ENCODE results near the gene SLC10A7. TPM values are rescaled to one million over a fixed set of nuclear protein-coding genes. Genes with fewer than 3 reads are reported as not detected.

The SLC10A7 gene
- total RNA-seq, 1 experiment from 2014 or later = 37.1 TPM

DNA sequence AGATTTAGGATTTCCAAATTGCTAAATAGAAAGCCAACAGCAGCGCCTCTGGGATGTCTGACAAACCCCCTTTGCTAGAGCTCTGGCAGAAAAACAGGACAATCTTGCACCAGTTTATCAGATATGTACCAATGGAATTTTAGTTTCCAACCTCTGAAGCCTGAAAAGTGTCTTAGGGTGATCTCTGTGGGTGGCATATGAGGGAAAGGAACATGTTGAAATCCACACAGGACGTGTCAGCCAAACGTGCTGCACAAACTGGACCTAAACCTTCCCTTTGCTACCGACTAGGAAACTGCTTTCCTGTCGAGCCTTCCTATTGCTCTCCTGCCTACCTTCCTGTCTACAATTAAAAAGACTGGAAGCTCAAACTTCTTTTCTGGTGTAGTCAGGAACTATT lies 253.9 kb downstream of the SLC10A7 start:
- ChIA-PET POLR2A (ENCODE audit: low non-redundant PET) (no interaction called here), CTCF (no interaction called here)
- Histone ChIP-seq H3K4me1 (ENCODE audit: insufficient read depth, low read length, poor library complexity, severe bottlenecking) (no peaks in the 10 kb centered on the region), H3K36me3 (ENCODE audit: insufficient read depth, low read length, poor library complexity, severe bottlenecking) (no peaks in the 10 kb centered on the region), H3K27me3 (replicated peaks; ENCODE audit: insufficient read depth, low read depth, low read length, poor library complexity) (no peaks in the 10 kb centered on the region), H3K9me3 (ENCODE audit: low read depth, low read length, poor library complexity, severe bottlenecking) (no peaks in the 10 kb centered on the region), H3K27ac (ENCODE audit: low read depth, low read length, poor library complexity, severe bottlenecking) (no peak overlapping the region), H3K4me3 (ENCODE audit: low read depth, low read length, poor library complexity, severe bottlenecking) (no peak overlapping the region)
- TF ChIP-seq CTCF (conservative IDR thresholded peaks at IDR 0.05; ENCODE audit: low read depth, low read length) = no peak
- no peak for TF ChIP-seq EZH2 (IDR thresholded peaks at IDR 0.05; ENCODE audit: borderline replicate concordance, low read depth, low read length, poor library complexity, severe bottlenecking)
- no TSS peak for BruUV-seq (replicated peaks)
- no peak for DNase-seq (ENCODE audit: low spot score)
- intact Hi-C loops (cut with micrococcal nuclease; ENCODE audit: unreplicated experiment) = no loop called here

GRCh38 chr4:146265950-146266490 lies 255.7 kb downstream of the SLC10A7 start:
- Histone ChIP-seq H3K27ac (ENCODE audit: low read depth, low read length, poor library complexity, severe bottlenecking) (no peak overlapping the region), H3K4me3 (ENCODE audit: low read depth, low read length, poor library complexity, severe bottlenecking) (no peak overlapping the region), H3K4me1 (ENCODE audit: insufficient read depth, low read length, poor library complexity, severe bottlenecking) (no peaks in the 10 kb centered on the region), H3K27me3 (replicated peaks; ENCODE audit: insufficient read depth, low read depth, low read length, poor library complexity) (no peaks in the 10 kb centered on the region), H3K36me3 (ENCODE audit: insufficient read depth, low read length, poor library complexity, severe bottlenecking) (no peaks in the 10 kb centered on the region), H3K9me3 (ENCODE audit: low read depth, low read length, poor library complexity, severe bottlenecking) (no peaks in the 10 kb centered on the region)
- TF ChIP-seq EZH2 (IDR thresholded peaks at IDR 0.05; ENCODE audit: borderline replicate concordance, low read depth, low read length, poor library complexity, severe bottlenecking) = no peak
- TF ChIP-seq CTCF (conservative IDR thresholded peaks at IDR 0.05; ENCODE audit: low read depth, low read length) = no peak
- intact Hi-C loops (cut with micrococcal nuclease; ENCODE audit: unreplicated experiment) = no loop called here
- BruUV-seq (replicated peaks) = no TSS peak
- ChIA-PET CTCF (no interaction called here), POLR2A (ENCODE audit: low non-redundant PET) (no interaction called here)
- no peak for DNase-seq (ENCODE audit: low spot score)

DNA sequence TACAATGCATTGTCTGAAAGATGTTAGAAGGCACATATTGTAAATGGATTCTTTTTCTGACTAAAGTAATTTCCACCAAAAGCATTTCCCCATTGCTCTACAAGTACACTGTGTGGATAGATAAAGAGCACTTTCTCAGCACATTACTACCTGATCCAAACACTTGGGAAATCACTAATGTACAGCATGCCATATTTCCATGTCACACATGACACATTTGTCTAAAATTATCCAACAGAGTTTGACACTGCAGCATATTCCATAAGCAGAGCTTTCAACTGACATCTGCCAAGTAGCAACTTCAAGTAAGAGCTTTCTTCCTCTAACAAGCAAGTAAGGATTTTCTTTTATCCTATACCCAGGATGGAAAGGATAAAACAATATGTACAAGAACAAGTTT lies 257.9 kb downstream of the SLC10A7 start:
- DNase-seq (ENCODE audit: low spot score) = no peak
- no peaks in the 10 kb centered on the region for H3K27me3 ChIP-seq (replicated peaks; ENCODE audit: insufficient read depth, low read depth, low read length, poor library complexity)
- POLR2A ChIA-PET (ENCODE audit: low non-redundant PET) = no interaction called here
- H3K9me3 ChIP-seq (ENCODE audit: low read depth, low read length, poor library complexity, severe bottlenecking) = no peaks in the 10 kb centered on the region
- intact Hi-C loops (cut with micrococcal nuclease; ENCODE audit: unreplicated experiment) = no loop called here
- TF ChIP-seq EZH2 (IDR thresholded peaks at IDR 0.05; ENCODE audit: borderline replicate concordance, low read depth, low read length, poor library complexity, severe bottlenecking) (no peak), CTCF (conservative IDR thresholded peaks at IDR 0.05; ENCODE audit: low read depth, low read length) (no peak)
- H3K27ac ChIP-seq (ENCODE audit: low read depth, low read length, poor library complexity, severe bottlenecking) = no peak overlapping the region
- no peak overlapping the region for H3K4me3 ChIP-seq (ENCODE audit: low read depth, low read length, poor library complexity, severe bottlenecking)
- BruUV-seq (replicated peaks) = no TSS peak
- no peaks in the 10 kb centered on the region for H3K4me1 ChIP-seq (ENCODE audit: insufficient read depth, low read length, poor library complexity, severe bottlenecking)
- no peaks in the 10 kb centered on the region for H3K36me3 ChIP-seq (ENCODE audit: insufficient read depth, low read length, poor library complexity, severe bottlenecking)
- CTCF ChIA-PET = no interaction called here
